HG03460 (cell line): ENCODE results near the gene SLC17A8.

Experiments
- ATAC-seq: cut with Tn5 transposase; IDR thresholded peaks from one replicate; pipeline ENCODE4 v1.9.1; 2021; ENCODE audit not compliant: unreplicated experiment

Gene SLC17A8

GRCh38 chr12:100468126-100468525 lies 111.3 kb downstream of the SLC17A8 start:
- no peak for ATAC-seq
